T1000 (cell line): ENCODE results near the gene RRP12.

Experiments
- DNase-seq: peaks from one replicate; lab custom pipeline; 2025; ENCODE audit warnings: mixed read lengths; lab: John Stamatoyannopoulos, UW

The RRP12 gene

DNA sequence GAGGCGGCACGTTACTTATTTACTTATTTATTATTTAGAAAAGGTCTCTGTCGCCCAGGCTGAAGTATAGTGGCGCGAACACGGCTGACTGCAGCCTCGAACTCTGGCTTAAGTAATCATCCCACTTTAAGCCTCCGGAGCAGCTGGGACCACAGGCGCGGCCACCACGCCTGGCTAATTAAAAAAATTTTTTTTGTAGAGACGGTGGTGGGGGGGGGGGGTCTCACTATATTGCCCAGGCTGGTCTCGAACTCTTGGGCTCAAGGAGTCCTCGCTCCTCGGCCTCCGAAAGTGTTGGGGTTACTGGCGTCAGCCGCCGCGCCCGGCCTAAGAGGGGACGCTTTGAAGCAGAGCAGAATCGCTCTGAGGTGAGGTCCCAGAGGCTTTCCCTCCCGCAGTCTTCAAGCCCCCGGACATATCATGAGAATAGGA is 65.9 kb downstream of the RRP12 start:
- DNase-seq, result no peak

DNA sequence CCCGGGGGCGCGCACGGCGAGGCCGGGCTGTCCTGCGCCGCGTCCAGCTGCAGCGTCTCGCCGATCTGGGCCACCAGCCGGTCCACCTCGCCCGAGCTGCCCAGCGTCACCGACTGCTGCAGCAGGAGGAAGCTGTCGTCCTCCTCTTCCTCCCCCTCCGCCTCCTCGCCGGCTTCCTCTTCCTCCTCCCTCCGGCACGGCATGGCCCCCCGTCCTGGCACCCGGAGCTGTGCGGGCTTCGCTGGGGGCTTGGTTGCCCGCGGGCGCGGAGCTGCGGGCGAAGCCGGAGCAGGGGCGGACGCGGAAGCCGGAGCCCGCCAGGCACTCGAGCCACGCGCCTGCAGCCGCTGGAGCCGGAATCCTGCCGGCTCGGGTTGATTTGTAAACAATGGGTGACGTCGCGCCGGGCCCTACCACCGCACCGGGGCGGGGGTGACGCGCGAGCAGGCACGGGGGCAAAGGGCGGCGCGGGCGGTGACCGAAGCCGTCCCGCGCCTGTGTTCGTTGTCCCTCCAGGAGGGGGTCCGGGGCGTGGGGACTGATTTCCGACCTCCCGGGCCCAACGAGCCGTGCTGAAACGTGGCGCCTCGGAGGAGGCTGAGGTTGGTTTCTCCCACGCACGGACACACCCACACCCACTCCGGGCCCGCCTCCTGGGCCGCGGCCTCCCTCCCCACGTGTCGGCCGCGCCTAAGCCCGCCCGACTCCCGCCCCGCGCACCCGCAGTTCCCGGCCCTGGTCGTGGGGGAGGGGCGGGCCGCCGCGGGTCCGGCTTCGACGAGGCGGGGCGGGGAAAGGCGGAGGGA is 66.6 kb downstream of the RRP12 start, which contains the start of gene FRAT2:
TSS of gene FRAT2 (minus strand) at position 360 of the 806 bp plus-strand sequence. CDS start at position 203, 157 bp downstream.
- peak; percentile 93 for DNase-seq

DNA sequence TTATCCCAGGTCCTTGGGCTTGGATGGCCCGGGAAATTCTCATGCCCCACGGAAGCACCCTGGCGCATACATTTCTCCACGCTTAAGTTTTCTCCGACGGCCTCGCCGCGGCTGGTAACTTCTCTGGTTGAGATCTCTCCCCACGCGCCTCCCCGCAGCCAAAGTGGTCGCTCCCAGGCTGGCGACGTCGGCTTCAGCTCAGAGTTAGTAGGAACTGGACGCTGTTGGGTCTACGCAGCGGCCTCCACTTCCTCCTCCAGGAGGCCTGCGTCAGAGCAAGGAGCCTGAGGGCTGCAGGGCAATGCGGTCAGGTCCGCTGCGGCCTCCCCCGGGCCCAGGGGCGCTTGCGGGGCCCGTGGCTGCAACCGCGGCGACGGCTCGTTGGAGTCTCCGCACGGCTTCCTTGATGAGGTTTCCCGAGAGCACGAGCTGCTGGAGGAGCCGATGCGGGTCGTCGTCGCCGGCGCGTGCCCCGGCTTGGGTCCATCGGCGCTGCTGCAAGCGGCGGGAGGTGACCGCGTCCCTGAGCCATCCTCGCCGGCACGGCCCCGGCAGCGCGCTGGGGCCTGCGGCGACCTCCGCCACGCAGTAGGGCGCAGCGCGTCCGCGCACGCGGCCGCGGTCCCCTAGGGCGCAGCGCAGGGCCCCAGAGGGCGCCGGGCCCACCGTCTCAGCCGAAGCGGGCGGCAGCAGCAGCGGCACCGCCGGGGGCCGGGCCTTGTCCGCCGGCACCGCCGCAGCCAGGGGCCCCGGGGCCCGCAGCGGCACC is 67.4 kb downstream of the RRP12 start:
- DNase-seq, result no peak

DNA sequence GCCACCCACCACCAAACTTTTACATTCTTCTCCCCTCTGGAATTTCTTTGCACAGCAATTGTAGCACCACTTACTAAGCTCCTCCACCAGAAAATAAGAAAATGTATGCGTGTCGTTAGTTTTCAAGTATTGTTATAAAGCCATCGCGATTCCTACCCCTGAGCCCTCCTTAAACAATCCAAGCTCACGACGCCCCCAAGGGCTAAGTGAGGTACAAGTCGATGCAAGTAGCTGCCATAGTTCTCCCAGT is 67.9 kb downstream of the RRP12 start:
- DNase-seq, result no peak

DNA sequence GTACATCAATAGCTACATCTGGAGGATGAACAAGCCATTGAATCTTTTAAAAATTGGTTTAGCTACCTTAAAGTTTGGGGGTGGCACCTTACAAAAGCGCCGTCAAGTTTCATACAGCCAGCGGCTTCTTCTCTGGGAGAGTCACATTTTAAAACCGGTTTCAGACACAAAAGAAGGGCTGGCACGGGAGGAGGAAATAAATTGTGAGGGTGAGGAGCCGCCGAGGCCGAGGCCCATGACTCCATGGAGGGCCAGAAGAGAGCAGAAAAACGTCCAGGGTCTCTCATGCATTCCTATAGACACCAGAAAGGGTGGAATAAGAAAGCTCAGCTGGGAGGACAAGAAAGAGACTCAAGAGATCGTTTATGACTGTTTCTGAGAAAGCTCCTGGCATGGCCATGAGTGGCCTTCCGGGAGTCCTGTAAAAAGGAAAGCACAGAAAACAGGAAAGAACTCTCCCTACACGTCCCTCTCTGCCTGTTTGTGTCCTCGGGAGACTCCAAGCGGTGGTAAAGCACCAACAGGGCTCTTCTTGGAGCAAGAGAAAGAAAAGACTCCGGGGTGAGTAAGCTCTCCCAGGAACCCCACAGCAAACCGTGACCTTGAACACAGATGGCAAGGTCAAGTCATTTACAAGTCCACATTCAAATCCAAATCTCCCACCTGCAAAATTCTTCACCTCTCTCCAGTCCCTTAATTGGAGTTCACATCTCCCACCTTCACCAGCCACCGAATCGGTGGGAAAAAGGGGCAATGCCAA is 68.4 kb downstream of the RRP12 start:
- peak; percentile 20 for DNase-seq

DNA sequence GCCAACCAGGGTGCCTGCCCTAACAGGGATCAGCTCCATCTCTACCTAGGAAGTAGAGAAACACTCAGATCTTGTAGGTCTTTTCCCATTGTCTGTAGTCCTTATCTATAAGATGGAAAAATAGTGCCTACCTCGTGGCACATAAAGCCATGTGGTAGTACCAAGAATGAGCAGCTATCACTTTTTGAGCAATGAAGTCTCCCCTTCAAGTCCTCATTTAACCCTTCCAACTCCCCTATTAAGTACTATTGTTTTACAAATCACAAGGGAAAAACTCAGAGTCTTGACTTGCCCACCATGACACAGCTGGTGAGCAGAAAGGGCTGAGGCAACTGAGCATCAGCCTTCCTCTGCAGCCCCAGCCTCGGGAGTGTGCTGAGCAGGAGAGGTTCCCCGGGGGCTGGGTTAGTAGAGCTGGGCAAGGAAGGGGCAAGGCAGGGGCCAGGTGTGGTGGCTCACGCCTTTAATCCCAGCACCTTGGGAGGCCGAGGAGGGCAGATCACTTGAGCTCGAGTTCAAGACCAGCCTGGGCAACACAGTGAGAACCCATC is 69.9 kb downstream of the RRP12 start:
- no peak for DNase-seq

DNA sequence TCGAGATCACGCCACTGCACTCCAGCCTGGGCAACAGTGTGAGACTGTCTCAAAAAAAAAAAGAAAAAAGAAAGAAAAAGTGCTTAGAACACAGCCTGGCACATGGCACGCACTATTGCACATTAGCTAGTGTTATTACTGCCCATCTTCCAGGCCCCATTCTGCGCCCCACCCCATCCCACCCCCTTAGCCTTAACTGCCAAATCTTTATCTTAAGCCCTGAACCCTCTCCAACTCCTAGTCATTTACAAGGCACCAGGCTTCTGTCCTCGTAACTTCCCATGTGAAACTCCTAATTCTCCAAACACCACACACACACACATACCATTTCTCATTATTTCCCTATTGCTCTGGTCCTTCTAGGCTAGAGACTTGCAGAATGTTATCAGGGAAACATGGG is 71.4 kb downstream of the RRP12 start:
- DNase-seq, result no peak

DNA sequence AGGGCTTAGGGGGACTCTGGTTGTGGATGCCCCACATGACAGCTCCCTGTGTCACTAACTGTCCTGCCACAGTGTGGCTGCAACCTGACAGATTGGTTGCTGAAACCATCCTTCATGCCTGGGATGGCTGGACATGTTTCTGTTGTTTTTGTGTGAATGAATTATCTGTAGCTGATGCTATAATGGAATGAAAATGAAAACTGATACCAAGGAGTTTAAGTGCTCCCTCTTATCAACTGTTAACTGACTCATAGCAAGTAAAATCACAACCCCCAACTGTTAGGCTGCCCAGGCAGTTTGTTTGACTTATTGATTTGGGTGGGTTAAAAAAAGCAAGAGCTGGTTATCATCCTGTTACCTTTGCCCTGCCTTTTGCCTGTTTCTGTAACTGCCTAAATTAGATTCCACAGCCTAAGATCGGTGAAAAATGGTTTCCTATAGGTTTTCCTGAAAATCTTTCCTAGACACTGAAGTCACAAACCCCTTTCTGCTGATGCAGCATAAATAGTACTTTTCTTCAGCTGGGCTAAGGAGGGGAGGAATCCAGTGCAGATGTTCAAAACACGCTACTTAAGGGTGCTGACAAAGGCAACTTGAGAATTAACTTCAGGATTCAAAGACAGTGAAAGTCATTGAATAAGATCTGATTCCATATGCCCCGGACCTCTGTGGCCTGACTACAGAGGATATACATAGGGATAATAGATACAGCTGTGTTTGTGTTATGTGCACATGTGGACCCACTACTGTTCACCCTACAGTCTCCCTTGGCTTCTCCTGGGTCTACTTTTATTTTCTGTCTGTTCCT is 72.3 kb downstream of the RRP12 start:
- no peak for DNase-seq

DNA sequence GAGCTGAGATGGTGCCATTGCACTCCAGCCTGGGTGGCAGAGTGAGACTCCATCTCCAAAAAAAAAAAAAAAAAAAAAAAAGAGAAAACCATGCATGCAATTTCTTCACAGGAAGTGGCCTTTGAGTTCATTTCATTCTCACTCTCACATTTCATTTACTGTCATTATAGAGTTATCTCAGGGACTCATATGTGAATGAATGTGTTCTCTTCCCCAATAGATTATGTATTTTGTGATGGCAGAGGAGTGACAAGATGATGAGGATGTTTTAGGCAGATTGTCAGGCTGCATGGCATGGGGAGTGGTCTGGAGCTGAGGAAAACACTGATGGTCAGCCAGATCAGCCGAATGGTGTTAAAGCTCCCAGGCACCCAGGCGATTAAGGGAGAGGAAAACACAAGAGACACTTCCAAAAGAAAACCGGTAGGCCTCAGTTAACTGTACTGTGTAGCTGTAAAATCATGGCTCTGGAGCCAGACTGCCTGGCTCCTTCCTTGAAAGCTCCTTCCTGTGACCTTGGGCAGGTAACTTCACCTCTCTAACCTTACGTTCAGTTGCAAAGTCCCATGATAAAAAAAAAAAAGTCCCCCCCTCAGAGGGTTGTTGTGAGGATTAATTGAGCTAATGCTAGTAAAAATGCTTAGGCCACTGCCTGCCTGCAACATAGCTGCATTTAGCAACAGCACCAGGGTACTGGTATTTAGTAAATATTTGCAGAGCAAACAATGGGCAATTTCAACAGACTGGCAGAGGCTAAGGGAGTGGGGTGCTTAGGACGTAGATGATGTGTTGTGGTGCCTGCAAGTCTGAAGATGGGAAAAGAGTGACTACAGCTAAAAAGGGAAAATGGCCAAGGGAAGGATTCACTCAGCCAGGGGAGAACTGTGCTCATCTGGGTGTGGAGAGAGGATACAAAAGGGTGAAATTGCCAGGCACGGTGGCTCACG is 73.5 kb downstream of the RRP12 start:
- DNase-seq, result no peak

DNA sequence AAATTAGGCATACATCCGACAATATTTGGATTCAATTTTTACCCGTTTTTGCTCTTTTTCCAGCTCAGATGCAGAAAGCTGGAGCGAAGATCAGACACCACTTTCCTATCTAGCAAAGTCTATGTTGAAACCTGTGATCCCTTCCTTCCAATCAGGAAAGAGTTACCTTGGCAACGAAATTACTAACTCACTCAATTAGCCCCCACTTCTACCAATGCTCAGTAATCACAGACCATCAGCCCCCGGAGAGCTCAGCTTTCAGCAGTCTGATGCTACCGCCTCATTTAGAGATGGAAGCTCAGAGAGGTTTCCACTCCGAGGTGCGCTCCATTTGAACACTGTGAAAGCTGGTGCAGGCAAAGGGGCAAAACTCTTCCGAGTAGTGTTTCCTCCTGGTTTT is 75.4 kb downstream of the RRP12 start:
- DNase-seq, result no peak

DNA sequence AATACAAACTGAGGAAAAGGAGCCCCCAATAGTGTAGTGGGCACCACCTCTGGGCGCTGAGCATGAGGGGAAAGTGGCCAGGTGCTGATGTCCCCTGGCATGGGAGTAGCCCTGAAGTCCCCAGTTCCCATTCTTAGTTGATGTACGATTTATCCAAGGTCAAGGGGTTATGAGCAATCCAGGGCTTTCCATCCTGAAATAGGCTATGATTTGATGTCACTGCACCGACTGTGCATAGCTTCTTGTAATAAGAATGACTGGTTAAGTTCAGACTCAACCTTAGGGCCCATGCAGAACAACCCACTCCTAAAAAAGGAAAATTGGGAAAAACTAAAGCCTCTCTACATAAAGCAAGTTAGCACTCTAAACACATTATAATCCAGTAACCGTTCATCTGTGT is 77.6 kb downstream of the RRP12 start:
- DNase-seq, result no peak

DNA sequence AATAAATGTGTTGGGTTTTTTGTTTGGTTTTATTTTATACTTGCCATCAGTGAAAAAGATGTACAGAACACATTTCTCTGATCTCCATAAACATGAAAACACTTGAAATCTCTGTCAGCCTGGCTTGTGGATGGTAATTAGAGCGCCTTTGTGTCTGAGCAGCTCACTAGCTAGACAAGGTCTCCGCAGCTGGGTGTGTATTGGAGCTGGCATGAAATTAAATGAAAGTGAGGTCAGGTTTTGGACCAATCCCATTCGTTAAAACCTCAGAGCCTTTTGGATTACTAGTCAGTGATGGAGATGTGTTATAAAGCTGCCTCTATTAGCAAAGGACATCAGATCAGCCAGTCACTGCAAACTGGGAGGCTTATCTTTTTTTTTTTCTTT is 79.3 kb downstream of the RRP12 start:
- DNase-seq, result no peak

DNA sequence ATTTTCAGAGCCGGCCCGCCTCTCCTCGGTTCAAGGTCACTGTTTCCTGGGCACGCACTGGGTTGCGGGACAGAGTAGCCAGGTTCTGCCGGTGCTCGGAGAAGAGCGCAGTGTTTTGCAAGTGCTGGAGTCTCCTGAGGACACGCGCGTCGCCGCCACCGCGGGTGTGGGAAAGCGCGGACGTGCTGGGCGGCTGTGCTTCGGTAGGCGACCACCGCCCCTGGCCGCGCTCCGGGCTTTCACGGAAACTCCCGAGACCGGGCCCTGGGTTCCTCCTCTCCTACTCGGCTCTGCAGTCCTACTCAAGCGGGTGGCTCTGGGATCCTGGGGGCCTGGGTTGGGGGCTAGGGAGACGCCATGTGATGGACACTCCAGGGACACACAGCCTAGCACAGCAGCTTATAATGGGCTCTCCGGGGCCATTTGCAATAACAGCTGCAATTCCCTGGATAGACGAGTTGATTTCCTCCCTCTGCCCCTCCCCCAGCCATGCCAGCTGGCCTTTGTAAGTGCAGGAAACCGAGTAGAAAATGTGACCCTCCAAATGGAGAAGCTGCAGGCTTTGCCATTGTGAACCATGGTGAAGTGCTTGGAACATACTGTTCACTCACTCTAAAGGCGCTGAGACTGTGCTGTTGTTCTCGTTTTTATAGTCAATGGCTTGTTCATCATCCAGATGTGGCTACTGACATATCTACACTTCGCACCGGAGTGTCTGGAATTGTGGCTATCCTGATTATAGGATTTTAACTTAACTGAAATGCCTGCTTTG is 79.9 kb downstream of the RRP12 start:
- DNase-seq, result no peak

DNA sequence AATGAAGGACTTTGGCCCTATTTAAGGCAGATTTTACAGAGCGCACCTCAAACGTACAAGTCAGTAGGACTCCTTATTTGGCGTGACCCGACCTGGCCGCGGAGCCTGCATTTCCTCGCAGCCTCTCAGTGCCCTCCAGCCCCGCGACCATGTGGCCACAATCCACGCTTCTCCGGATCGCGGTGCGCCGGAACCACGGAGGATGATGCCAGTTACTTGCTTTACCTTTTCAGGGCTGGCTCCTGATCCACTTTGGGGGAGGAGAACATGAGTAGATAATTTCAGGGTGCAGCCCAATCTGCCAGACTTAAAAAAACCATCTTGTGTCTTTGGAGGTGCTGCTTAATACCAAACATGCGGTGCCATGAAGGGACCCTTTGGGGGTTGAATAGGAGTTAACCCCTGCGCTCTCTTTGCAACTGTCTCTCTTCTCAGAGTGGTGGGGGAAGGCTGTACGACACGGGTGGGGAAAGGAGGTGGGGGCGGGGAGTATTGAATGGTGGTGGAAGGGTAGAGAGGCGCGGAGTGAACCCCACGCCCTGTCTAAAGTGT is 80.6 kb downstream of the RRP12 start:
- DNase-seq, result no peak

DNA sequence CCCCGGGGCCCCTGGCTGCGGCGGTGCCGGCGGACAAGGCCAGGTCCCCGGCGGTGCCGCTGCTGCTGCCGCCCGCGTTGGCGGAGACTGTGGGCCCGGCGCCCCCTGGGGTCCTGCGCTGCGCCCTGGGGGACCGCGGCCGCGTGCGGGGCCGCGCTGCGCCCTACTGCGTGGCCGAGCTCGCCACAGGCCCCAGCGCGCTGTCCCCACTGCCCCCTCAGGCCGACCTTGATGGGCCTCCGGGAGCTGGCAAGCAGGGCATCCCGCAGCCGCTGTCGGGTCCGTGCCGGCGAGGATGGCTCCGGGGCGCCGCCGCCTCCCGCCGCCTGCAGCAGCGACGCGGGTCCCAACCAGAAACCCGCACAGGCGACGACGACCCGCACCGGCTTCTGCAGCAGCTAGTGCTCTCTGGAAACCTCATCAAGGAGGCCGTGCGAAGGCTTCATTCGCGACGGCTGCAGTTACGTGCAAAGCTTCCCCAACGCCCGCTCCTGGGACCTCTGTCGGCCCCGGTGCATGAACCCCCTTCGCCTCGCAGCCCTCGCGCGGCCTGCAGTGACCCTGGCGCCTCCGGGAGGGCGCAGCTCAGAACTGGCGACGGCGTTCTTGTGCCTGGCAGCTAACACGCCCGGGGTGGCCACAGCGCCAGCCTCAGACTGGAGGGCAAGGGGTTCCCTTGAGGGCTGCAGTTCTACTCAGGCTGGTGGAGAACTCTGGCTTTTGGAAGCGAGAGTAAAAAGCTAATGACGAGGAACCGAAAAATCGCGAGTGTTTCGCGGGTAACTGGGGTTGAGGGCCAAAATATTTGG is 81.3 kb downstream of the RRP12 start:
- DNase-seq, result peak; percentile 25

DNA sequence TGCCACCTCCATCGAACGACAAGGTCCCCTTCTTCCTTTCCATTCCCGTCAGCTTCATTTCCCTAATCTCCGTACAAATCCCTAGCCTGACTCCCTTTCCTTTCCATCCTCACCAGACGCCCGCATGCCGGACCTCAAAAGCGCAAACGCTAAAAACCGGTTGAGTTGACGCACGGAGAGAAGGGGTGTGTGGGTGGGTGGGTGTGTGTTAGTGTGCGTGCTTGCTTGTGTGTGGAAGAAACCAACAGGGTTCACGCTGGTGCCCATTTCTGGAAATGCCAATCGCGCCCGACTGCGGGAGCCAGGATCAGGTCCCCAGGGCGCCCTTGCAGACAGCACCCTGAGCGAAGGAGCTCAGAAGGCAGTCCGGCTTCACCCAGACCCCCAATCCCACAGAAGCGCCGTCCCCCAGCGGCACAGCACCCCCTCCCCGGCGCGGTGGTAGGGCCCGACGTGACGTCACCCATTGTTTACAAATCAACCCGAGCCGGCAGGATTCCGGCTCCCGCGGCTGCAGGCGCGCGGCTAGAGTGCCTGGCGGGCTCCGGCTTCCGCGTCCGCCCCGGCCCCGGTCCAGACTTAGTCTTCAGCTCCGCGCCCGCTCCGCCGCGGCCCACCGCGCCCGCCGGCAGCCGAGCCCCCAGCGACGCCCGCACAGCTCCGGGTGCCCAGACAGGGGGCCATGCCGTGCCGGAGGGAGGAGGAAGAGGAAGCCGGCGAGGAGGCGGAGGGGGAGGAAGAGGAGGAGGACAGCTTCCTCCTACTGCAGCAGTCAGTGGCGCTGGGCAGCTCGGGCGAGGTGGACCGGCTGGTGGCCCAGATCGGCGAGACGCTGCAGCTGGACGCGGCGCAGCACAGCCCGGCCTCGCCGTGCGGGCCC is 82.1 kb downstream of the RRP12 start, which contains the start of gene FRAT1:
TSS of gene FRAT1 (plus strand) at position 500 of the 880 bp plus-strand sequence. CDS start at position 683, 183 bp downstream.
- DNase-seq, result peak; percentile 88

DNA sequence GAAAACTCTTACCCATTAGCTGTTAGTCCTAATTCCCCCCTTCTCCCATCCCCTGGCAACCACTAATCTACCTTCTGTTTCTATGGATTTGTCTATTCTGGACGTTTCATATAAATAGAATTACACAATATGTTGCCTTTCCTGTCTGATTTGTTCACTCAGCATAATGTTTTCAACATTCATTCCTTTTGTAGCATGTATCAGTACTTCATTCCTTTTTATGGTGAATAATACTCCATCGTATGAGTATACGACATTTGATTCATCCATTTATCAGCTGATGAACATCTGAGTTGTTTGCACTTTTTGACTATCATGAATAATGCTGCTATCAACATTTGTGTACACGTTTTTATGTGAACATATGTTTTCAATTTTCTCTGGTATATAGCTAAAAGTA is 86.5 kb downstream of the RRP12 start:
- DNase-seq, result no peak
